KOPT-K1 (cell line): Measurements from ENCODE around the gene ENO3.
A peak's percentile ranks its signal among the peaks of the same experiment; 100 is the strongest.

Experiments used
- H3K27ac ChIP-seq: fragments of 200-600 bp; sonication (generic); 2 replicates; pipeline ENCODE4 v1.5.1; 2016; ENCODE audit warnings: antibody characterized with exemption, mild to moderate bottlenecking, low read depth, low read length; ENCODE audit not compliant: poor library complexity, severe bottlenecking
- H3K36me3 ChIP-seq: fragments of 200-600 bp; sonication (generic); 2 replicates; pipeline ENCODE4 v1.5.1; 2017; ENCODE audit warnings: antibody characterized with exemption, mild to moderate bottlenecking, low read length, moderate library complexity; ENCODE audit not compliant: insufficient read depth
- H3K9me3 ChIP-seq: fragments of 200-600 bp; sonication (generic); 2 replicates; pipeline ENCODE4 v1.5.1; 2017; ENCODE audit warnings: antibody characterized with exemption, low read length, mild to moderate bottlenecking; ENCODE audit not compliant: insufficient read depth, poor library complexity, severe bottlenecking

Gene ENO3

DNA sequence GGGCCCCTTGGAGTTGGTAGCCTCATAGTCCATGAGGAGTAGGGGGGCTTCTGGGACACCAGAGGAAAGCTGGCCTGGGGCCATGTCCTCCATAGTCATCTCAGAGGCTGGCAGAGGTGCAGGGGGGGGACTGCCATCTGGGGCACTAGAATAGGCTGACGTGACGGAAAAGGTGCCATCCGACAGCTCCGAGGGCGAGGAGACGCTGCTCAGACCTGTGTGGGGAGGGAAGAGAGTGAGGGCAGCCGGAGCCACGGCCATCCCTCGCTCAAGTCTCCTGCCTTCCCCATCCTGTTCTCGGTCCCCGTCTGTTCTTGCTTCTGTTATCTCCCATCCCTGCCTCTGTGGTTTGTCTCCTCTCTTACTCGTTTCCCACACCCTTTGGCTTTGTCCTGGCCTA is 21.4 kb downstream of the ENO3 start:
- Histone ChIP-seq H3K9me3 (no peaks in the 10 kb centered on the region), H3K36me3 (peaks cover 55% of the 10 kb centered on the region)

DNA sequence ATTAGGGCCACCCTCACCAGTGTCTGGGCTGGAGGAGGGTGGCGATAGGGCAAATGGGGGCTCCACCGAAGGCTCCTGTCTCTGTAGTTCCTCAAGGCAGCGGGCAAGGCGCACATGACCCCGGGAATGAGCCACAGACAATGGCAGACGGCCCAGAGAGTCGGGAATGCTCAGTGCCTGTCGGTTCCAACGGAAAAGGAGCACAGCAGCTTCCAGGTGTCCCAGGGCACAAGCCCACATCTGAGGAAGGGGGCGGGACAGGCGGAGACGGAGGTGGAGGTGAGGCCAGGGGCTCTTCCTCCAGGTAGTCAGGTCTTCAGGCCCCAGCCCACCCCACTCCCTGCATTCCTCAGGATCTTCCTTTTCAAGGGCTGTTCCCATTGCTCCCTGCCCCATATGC is 21.8 kb downstream of the ENO3 start:
- Histone ChIP-seq H3K9me3 (no peaks in the 10 kb centered on the region), H3K36me3 (peaks cover 60% of the 10 kb centered on the region), H3K27ac (no peak overlapping the region)

More for the DNA sequence above, 21.4 kb downstream of the ENO3 start:
- no peak overlapping the region for H3K27ac ChIP-seq

DNA sequence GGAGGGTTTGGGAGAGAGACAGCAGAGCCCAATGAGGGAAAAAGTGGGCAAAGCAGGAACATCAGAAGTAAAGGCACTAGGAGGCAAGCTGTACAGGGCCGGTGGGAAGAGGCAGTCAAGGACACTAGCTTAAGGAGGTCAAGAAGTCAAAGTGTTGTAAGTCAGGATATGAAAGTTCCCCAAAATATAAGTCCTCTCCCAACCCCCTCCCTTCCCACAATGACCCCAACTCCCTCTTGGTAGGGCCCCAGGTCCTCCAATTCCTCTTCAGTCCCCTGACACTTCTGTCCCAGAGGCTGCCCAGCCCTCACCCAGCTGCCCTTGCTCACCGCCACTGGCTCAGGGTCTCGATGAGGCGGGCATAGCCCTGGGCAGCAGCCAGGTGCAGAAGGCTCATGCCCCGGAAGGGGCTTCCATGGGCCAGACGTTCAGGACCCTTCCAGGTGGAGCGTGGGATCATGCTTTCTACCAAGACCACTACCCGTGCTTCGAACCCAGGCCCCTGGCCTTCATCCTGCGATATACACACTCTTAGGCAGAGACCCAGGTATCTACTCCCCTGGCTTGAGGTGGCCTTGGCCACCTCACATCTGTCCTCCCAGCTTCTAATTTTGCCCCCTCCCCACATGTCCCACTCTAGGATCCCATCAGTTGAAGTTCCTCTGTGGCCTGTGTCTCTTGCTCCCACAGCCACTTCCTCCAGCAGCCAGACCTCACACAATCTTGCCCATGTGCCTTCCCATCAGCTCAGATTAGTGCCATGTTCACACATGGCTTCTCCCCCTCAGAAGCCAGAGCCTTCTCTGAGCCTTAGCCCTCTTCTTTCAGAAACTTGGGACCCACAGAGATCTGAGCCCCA is 22.6 kb downstream of the ENO3 start:
- H3K9me3 ChIP-seq, result no peaks in the 10 kb centered on the region
- peaks cover 67% of the 10 kb centered on the region for H3K36me3 ChIP-seq
- H3K27ac ChIP-seq, result no peak overlapping the region

DNA sequence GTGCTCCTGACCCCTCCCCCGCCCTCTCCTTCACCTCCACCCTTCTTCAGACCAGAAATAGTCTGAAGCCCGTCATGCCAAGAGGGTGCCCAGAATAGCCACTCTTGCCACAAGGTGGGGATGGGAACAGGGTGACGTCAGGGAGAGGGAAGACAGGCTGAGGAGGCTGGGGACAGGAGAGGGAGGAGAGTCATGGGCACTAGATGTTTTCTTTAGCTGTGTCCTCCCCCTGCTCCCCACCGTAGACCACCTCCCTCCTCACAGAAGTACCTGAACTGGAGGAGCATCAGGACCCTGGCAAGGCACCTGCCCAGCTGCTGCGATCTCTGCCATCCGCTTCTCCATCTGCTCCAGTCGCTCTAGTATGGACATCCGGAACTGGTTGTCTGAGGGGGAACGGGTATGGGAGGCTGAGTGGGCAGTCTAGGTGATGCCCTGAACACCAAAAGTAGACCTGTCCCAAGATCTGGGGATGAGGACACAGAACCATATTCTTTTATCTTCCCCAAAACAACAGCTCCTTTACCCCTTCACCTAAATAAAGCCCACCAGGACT is 23.3 kb downstream of the ENO3 start:
- peaks cover 70% of the 10 kb centered on the region for H3K36me3 ChIP-seq
- no peak overlapping the region for H3K27ac ChIP-seq
- no peaks in the 10 kb centered on the region for H3K9me3 ChIP-seq

DNA sequence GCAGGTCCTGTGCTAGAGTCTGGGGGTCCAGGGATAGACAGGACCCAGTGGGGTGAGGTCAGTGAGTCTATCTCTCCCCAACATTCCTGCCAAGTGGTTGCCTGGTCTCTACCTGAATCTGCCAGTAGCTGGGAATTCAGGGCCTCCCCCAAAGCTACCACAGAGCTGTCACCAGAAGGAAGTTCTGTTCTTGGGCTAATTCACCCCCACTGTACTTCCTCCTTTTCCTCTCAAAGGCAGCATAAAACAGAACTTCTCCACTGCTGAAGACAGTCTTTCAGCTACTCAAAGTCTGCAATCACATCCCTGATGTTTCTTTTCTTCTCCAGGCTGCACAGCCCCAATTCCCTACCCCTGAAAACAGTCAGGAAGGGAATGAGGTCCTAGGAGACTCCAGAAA is 27.8 kb downstream of the ENO3 start:
- no peak overlapping the region for H3K27ac ChIP-seq
- no peaks in the 10 kb centered on the region for H3K9me3 ChIP-seq
- H3K36me3 ChIP-seq, result peaks cover 67% of the 10 kb centered on the region

DNA sequence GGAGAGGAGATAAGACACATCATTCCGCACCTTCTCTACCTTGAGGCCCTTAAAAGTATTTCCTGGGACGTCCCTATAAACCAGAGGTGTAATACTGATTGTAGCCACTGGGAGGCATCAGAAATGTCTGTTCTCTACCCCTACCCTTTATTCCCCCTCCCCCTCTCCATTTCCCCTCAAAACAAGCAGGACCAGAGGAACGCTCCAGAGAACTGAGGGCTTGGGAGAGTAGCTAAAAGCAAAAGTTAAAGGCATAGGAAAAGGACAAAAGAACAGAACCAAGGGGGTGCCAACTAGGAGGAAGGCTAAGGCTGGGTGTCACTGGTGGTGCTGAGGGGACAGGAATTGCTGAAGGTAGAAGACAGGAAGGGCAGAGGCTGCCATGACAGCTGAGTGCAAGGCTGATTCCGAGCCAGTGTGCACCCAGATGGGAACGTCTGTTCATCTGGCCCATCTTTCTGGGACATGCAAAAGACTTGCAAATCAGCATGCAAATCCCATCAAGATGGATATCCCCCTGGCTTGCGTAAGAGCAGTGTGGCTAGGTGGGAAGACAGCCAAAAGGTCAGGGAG is 29.8 kb downstream of the ENO3 start:
- Histone ChIP-seq H3K9me3 (no peaks in the 10 kb centered on the region), H3K27ac (no peak overlapping the region), H3K36me3 (peaks cover 60% of the 10 kb centered on the region)

DNA sequence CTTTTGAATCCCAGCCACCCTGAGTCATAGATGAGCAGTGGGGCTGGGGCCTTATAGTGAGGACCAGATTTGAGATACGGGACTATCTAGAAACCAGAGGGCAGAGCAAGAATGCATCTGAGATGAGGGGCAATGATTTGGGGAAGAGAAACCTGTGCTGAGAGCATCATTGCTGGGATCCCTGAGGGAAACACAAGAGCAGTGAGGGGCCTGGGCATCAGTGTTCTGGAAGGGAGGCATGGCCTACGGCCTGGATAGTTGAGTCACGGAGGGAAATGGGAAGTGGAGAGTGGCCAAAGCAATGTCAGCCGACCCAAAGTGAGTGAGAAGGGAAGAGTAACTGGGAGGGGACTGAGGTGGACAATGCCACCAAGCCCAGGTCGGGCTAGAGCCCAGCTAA is 31.4 kb downstream of the ENO3 start:
- Histone ChIP-seq H3K27ac (no peak overlapping the region), H3K36me3 (peaks cover 51% of the 10 kb centered on the region)

DNA sequence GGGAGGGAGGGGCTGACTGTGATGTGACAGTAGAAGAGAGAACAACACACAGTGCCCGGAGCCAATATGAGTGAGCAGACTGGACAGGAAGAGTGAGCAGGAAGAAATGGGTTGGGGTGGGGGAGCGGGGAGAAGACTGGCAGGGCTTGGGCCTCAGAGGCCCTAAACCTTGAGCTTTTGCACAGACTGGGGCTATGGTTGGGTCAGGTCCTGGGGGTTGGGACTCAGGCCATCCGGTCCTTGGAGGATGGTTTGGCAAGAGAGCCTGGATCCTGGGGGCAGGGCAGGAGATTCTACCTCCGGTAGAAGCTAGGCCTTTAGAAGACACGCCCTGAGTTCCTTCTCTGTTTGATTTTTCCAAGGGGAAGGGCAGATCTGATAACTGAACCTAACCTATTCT is 35.5 kb downstream of the ENO3 start:
- Histone ChIP-seq H3K9me3 (no peaks in the 10 kb centered on the region), H3K27ac (no peak overlapping the region), H3K36me3 (peaks cover 17% of the 10 kb centered on the region; the same call in 1 of the 2 replicates)

More for the DNA sequence above, 31.4 kb downstream of the ENO3 start:
- no peaks in the 10 kb centered on the region for H3K9me3 ChIP-seq

DNA sequence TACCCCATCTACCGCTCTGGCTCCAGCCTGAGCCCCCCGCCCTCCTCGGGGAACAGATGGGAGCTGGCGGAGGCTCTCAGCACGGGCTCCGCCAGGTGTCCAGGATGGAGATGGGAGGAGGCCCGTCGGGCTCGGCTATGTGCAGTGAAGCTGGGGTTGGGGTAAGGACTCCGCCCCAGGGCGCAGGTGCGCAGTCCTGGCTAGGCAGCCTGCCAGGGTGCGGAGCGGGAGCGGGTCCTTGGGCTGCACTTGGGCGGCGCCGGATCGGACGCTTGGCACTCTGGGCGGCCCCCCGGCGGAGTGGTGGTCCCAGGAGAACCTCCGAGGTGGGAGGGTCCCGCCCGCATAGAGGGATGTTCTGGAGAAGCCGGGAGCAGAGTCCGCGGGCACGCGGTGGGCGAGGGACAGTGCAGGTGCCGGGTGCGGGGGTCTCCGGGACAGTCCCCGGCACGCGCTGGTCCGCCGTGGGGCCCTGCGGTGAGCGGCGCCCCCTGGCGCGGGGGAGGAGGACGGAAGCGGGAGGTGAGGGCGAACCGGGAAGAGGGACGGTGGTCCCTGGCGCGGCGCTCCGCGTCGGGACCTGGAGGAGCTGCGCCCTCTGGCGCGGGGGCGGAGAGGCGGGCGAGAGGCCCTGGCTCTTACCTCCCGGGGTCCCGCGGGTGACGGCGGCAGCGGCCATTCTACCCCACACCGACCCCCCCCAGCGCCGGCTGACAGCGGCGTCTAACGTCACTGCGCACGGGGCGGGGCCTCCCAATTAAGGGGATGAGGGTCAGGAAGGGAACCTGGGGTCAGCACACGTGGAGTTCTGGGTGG is 36.2 kb downstream of the ENO3 start, which contains the start of gene CAMTA2:
CAMTA2 (minus strand) TSS at position 725 of the 816 bp plus-strand sequence. CDS start 1,453 bp downstream, outside the sequence.
- Histone ChIP-seq H3K36me3 (peaks cover 9% of the 10 kb centered on the region; the same call in 1 of the 2 replicates), H3K27ac (peak within 1 kb of the TSS; percentile 63)

DNA sequence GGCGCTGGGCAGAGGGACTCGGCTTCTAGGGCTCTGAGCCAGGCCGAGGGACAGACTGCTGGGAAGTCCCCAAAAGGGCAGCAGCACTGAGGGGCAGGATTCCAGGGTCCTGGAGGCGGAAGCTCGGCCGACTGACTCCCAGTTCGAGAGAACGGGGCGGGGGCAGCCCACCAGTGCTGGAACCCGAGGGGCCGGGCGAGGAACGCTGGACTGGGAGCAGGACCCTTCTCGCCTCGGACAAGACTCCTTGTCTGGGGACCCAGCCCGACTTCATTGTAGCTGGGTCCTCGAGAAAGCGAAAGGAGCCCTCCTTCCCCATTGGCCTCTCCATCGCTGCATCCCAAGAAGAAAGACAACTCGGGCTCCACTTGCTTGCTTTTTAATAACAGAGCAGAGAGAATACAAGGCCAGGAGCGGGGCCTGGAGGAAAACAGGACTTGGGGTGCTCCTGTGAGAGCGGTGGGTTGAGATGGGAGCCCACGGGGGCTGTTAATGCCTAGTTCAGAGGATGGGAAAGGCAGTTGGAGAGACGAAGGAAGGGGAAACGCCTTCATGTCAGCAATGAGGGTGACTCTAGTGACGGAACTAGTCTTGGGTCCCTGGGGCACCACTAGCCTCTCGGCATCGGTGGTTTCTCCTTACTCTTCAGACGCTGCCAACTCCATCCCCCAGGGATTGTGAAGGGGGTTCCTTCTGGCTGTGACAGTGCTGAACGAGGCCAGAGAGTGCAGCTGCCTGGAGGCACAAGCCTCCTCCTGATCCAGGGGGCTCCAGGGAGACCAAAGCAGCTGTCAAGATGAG is 37.0 kb downstream of the ENO3 start:
- Histone ChIP-seq H3K27ac (peak overlapping the region; percentile 63), H3K9me3 (no peaks in the 10 kb centered on the region), H3K36me3 (peaks cover under 1% of the 10 kb centered on the region; the same call in 1 of the 2 replicates)

More for the DNA sequence above, 36.2 kb downstream of the ENO3 start, which contains the start of gene CAMTA2:
- H3K9me3 ChIP-seq, result no peaks in the 10 kb centered on the region

DNA sequence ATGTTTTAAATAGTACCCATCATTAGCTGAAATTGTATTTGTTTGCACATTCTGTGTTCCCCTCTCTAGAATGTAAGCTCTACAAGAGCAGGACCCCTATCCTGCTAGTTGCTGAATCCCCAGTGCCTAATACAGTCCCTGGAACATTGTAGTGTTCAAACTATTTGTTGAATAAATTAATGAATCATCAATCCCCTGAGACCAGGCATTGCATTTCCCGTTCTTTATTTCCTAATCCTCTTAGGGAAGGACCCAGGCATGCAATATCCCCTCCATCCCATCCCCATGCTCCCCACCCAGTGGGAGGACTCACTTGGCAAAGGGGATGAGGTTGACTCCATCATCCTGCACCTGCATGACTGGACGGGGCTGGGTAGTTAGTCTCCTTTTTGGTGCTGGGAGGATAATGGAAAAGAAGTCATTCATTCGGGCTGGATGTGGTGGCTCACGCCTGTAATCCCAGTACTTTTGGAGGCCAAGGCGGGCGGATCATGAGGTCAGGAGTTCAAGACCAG is 43.2 kb downstream of the ENO3 start:
- no peaks in the 10 kb centered on the region for H3K36me3 ChIP-seq
- no peaks in the 10 kb centered on the region for H3K9me3 ChIP-seq
- no peak overlapping the region for H3K27ac ChIP-seq

DNA sequence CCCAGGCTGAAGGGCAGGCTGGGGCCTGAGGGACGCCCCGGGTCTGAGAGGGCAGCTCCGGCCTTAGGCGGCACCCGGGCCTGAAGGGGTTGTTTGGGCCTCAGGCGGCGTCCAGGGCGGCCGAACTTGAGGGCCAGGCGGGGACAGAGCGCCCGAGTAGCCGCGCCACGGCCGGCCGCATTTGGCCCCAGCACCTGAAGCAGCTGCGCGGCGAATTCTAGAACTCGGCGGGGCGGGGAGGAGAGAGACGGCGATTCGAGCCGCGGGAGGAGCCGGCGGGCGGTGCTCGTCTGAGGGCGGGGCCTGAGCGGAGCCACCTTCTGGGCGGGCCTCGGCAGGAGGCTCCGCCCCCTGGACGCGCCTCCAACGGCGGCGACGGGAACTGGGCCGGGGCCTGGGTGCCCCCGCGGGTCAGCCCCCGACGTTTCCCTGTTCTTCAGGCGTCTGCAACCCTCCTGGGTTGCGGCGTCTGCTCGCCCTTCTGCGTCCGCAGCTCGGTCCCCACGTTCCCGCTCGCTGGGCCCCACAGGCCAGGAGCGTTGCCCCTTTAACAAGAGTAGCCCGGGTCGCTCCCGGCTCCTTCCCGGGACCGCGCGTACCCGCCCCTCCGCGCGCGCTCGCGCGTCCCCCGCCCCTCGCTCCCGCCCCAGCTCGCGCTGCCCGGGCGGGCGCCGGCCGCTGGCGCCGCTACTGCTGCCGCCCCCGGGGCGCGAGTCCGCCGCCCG is 46.5 kb downstream of the ENO3 start, which contains the start of the genes INCA1 and KIF1C:
INCA1 (minus strand) TSS at position 221 of the 725 bp plus-strand sequence. CDS start 3,085 bp downstream, outside the sequence.
KIF1C (plus strand) TSS at position 649 of the 725 bp plus-strand sequence. CDS start 2,297 bp downstream, outside the sequence.
- no peaks in the 10 kb centered on the region for H3K9me3 ChIP-seq
- peak within 1 kb of the TSS; percentile 75 for H3K27ac ChIP-seq
- H3K36me3 ChIP-seq, result peaks cover 13% of the 10 kb centered on the region; the same call in 1 of the 2 replicates

DNA sequence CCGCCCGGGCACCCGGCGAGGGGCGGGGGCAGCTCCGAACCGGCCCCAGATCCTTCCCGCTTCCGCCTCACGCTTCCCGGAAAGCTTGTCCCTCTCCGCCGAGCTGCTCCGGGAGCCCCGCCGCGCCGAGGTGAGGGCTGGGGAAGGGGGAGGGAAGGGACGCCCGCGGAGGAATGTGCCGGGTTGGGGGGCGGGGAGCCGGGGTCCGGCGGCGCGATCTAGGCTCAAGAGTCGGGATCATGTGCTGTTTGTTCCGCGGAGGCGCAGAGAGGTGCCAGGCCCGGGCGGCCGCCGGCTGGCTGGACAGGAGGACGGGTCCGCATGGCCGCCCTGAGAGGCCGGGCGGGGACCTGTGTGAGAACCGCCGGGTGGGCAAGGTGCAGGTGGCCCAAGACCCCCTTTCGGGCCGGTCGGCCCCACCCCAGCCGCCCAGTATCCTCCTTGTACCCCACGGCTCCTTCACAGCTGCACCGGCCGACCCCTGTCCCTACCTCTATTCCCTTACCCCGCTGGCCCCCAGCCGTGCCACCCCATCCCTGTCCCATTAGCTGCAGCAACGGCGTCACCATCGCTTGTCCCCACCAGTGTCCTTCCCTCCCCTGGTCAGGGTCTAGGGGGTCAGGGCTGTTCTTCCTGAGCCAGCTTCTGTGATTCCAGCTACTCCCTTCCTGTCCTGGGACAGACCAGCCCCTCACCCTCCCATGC is 47.3 kb downstream of the ENO3 start:
- Histone ChIP-seq H3K27ac (peak overlapping the region; percentile 75), H3K36me3 (peaks cover 19% of the 10 kb centered on the region; the same call in 1 of the 2 replicates), H3K9me3 (no peaks in the 10 kb centered on the region)
